Activated CD4-positive, CD25-positive, alpha-beta regulatory T cell treated with anti-CD3 and anti-CD28 coated beads, Interleukin-2, amount 50 U/mL, for 72 hours (primary cell): Measurements from ENCODE around the gene EEF2K.
"Not testable (repeated sequence)": the region's sequence is repeated elsewhere in the genome, so short reads cannot be mapped to it uniquely, and the experiment has no call there.

Source experiments
- DNase-seq: peaks from one replicate; pipeline ENCODE4 v3.0.0; 2021

EEF2K gene

GRCh38 chr16:22297114-22297870 is 91.2 kb downstream of the EEF2K start, which contains the start of gene POLR3E:
Gene POLR3E, plus strand, starts transcription at chr16:22297409. Its CDS starts 5,560 bp downstream, at chr16:22302969.
- peak; percentile 100 for DNase-seq

GRCh38 chr16:22297871-22298733 is 92.0 kb downstream of the EEF2K start:
- DNase-seq, result peak; percentile 67

- no peak for DNase-seq
These were observed 93.0 kb downstream of the EEF2K start for GRCh38 chr16:22299036-22299435.

GRCh38 chr16:22300427-22301071 is 94.5 kb downstream of the EEF2K start:
- peak; percentile 46 for DNase-seq

GRCh38 chr16:22301423-22301822 is 95.3 kb downstream of the EEF2K start:
- DNase-seq, result not testable (repeated sequence)

GRCh38 chr16:22302776-22303363 is 96.8 kb downstream of the EEF2K start:
- DNase-seq, result no peak

- no peak for DNase-seq
These were observed 98.3 kb downstream of the EEF2K start for GRCh38 chr16:22304411-22304810.

GRCh38 chr16:22306788-22307187 is 100.7 kb downstream of the EEF2K start:
- no peak for DNase-seq

- no peak for DNase-seq
These were observed 101.8 kb downstream of the EEF2K start for GRCh38 chr16:22307838-22308237.

GRCh38 chr16:22308824-22309520 is 102.9 kb downstream of the EEF2K start:
- no peak for DNase-seq

GRCh38 chr16:22311520-22311919 is 105.4 kb downstream of the EEF2K start:
- no peak for DNase-seq

GRCh38 chr16:22312897-22313781 is 107.1 kb downstream of the EEF2K start:
- DNase-seq, result no peak

GRCh38 chr16:22313876-22314470 is 107.9 kb downstream of the EEF2K start:
- no peak for DNase-seq

- no peak for DNase-seq
These were observed 108.9 kb downstream of the EEF2K start for GRCh38 chr16:22314661-22315626.

GRCh38 chr16:22315979-22316378 is 109.9 kb downstream of the EEF2K start:
- DNase-seq, result no peak

GRCh38 chr16:22316411-22316811 is 110.3 kb downstream of the EEF2K start:
- DNase-seq, result no peak

GRCh38 chr16:22317001-22317530 is 111.0 kb downstream of the EEF2K start:
- DNase-seq, result no peak

GRCh38 chr16:22317625-22318024 is 111.5 kb downstream of the EEF2K start:
- DNase-seq, result no peak

GRCh38 chr16:22318690-22319358 is 112.7 kb downstream of the EEF2K start:
- peak; percentile 61 for DNase-seq
